ENCODE results near the gene GEN1.

DNA sequence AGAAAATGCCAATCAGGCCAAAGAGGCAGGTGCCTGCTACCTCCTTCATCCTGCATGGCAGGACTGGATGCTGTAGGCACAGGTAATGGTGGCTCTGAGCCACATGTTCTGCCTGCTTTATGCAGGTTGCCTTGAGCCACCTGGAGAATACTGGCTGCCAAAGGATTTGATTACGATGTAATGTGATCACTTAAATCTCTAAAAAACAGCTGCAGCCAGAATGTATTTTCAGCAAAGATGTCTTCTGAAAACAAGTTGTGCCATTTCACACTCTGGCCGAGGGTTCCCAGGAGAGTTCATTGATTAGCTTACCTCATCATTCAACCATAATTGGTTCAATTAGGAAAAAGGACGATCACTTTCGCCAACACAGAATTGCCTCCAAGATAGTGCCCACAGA lies 44.4 kb downstream of the GEN1 start:
- TF ChIP-seq, protein P1, sequence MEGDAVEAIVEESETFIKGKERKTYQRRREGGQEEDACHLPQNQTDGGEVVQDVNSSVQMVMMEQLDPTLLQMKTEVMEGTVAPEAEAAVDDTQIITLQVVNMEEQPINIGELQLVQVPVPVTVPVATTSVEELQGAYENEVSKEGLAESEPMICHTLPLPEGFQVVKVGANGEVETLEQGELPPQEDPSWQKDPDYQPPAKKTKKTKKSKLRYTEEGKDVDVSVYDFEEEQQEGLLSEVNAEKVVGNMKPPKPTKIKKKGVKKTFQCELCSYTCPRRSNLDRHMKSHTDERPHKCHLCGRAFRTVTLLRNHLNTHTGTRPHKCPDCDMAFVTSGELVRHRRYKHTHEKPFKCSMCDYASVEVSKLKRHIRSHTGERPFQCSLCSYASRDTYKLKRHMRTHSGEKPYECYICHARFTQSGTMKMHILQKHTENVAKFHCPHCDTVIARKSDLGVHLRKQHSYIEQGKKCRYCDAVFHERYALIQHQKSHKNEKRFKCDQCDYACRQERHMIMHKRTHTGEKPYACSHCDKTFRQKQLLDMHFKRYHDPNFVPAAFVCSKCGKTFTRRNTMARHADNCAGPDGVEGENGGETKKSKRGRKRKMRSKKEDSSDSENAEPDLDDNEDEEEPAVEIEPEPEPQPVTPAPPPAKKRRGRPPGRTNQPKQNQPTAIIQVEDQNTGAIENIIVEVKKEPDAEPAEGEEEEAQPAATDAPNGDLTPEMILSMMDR (IDR thresholded peaks at IDR 0.05; ENCODE audit: low read length) = no peak
- TF ChIP-seq EZH2phosphoT487 (IDR thresholded peaks at IDR 0.05; ENCODE audit: low read length) = no peak

Measured in MM.1S (cell line).